Lower lobe of right lung (tissue), 2 donors: ENCODE data around the gene FPR3. TPM values are rescaled to one million over a fixed set of nuclear protein-coding genes. Genes with fewer than 3 reads are reported as not detected.
"Not testable (repeated sequence)": the region's sequence is repeated elsewhere in the genome, so short reads cannot be mapped to it uniquely, and the experiment has no call there.

ENCODE experiments used
- ATAC-seq, 2 donors: fragments of 200-7000 bp; cut with Tn5 transposase; one replicate each; pipeline ENCODE4 v1.9.1; 2020 to 2022; ENCODE audit warnings: mild to moderate bottlenecking in 2 of 2, moderate library complexity in 2 of 2
- DNase-seq: peaks from one replicate; pipeline ENCODE4 v3.0.0-alpha.2; 2020
- H3K27ac ChIP-seq: fragments of 200-600 bp; one replicate; pipeline ENCODE4 v1.8.0; 2022
- H3K27me3 ChIP-seq: fragments of 200-600 bp; one replicate; pipeline ENCODE4 v1.8.0; 2022; ENCODE audit warnings: low read depth
- H3K36me3 ChIP-seq: fragments of 200-600 bp; one replicate; pipeline ENCODE4 v1.8.0; 2022; ENCODE audit warnings: mild to moderate bottlenecking
- H3K4me1 ChIP-seq: fragments of 200-600 bp; one replicate; pipeline ENCODE4 v1.8.0; 2022
- H3K4me3 ChIP-seq: fragments of 200-600 bp; one replicate; pipeline ENCODE4 v1.8.0; 2022; ENCODE audit warnings: mild to moderate bottlenecking
- H3K9me3 ChIP-seq: fragments of 200-600 bp; one replicate; pipeline ENCODE4 v1.8.0; 2022
- CTCF ChIP-seq: fragments of 200-600 bp; IDR thresholded peaks from one replicate; pipeline ENCODE4 v1.8.0; 2022; ENCODE audit warnings: antibody characterized with exemption, mild to moderate bottlenecking
- intact Hi-C: fragments of 100-400 bp; cut with DNase I; formaldehyde crosslinking; loops from one replicate; pipeline ENCODE4 v1.11.0; 2022
- total RNA-seq: library from RNA; stranded (reverse); fragmentation: NEBNext Ultra II Directional; extraction: Animal tissue kit (Norgen Biotek cat#: 25700); gene quantifications from one replicate; pipeline ENCODE4 v1.2.1, GENCODE V29; 2021
- donor health status: DM: no; HTN: yes; CAD: no; lungs with severe emphysema.

Gene FPR3
- total RNA-seq, 1 donor from 2014 or later = 62.3 TPM

GRCh38 chr19:51803967-51804366 lies 9.0 kb downstream of the FPR3 start:
- no peak for TF ChIP-seq CTCF
- H3K27me3 ChIP-seq = no peaks in the 10 kb centered on the region
- ATAC-seq (peak in 1 of 2 donors; percentile 24), DNase-seq (no peak)
- peak overlapping the region; percentile 60 for H3K27ac ChIP-seq
- no peaks in the 10 kb centered on the region for H3K9me3 ChIP-seq
- H3K4me3 ChIP-seq = no peak overlapping the region
- intact Hi-C loops = no loop called here
- H3K36me3 ChIP-seq = no peaks in the 10 kb centered on the region
- peaks cover 46% of the 10 kb centered on the region for H3K4me1 ChIP-seq

GRCh38 chr19:51804789-51805188 lies 9.8 kb downstream of the FPR3 start:
- Histone ChIP-seq H3K4me1 (peaks cover 48% of the 10 kb centered on the region), H3K27ac (peak overlapping the region; percentile 40)
- H3K9me3 ChIP-seq, H3K36me3 ChIP-seq, H3K27me3 ChIP-seq, H3K4me3 ChIP-seq, intact Hi-C loops, ATAC-seq, DNase-seq: not testable (repeated sequence)

- H3K36me3 ChIP-seq, DNase-seq, intact Hi-C loops, H3K9me3 ChIP-seq, ATAC-seq, H3K27me3 ChIP-seq, H3K4me3 ChIP-seq: not testable (repeated sequence)
- Histone ChIP-seq H3K4me1 (peaks cover 48% of the 10 kb centered on the region), H3K27ac (peak overlapping the region; percentile 40)
Observed at GRCh38 chr19:51805396-51805795, 10.4 kb downstream of the FPR3 start.

DNA sequence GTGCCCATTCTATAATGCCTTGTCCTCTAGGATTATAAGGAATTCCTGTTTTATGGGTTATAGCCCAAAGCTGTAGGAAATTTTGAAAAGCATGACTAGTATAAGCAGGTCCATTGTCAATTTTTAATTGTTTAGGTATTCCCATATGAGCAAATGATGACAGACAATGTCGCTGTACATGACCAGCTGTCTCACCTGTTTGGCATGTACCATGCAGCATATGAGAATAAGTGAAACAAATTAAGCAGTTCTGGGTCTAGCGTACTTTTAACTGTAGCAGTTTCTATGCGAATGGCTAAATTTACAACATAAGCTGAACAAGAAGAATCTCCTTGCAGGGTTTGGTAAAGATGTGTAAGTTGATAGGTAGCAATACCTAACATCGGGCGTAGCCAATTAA lies 11.6 kb downstream of the FPR3 start:
- H3K4me3 ChIP-seq, intact Hi-C loops, H3K27ac ChIP-seq, H3K9me3 ChIP-seq, H3K36me3 ChIP-seq, DNase-seq, ATAC-seq, H3K27me3 ChIP-seq: not testable (repeated sequence)
- peaks cover 47% of the 10 kb centered on the region for H3K4me1 ChIP-seq

- H3K36me3 ChIP-seq = no peaks in the 10 kb centered on the region
- peaks cover 45% of the 10 kb centered on the region for H3K4me1 ChIP-seq
- DNase-seq (peak; percentile 62), ATAC-seq (peak; percentile 17 to 42)
- H3K27ac ChIP-seq = no peak overlapping the region
- no peak overlapping the region for H3K4me3 ChIP-seq
- intact Hi-C loops = no loop called here
- no peaks in the 10 kb centered on the region for H3K27me3 ChIP-seq
- no peaks in the 10 kb centered on the region for H3K9me3 ChIP-seq
- TF ChIP-seq CTCF = no peak
Observed at GRCh38 chr19:51807111-51807701, 12.2 kb downstream of the FPR3 start.

- TF ChIP-seq CTCF = no peak
- intact Hi-C loops = no loop called here
- H3K4me3 ChIP-seq = no peak overlapping the region
- H3K4me1 ChIP-seq = peaks cover 43% of the 10 kb centered on the region
- no peaks in the 10 kb centered on the region for H3K9me3 ChIP-seq
- H3K27ac ChIP-seq = no peak overlapping the region
- DNase-seq (no peak), ATAC-seq (no peak)
- no peaks in the 10 kb centered on the region for H3K36me3 ChIP-seq
- no peaks in the 10 kb centered on the region for H3K27me3 ChIP-seq
Observed at GRCh38 chr19:51807925-51808324, 13.0 kb downstream of the FPR3 start.

- no peak overlapping the region for H3K4me3 ChIP-seq
- no peaks in the 10 kb centered on the region for H3K9me3 ChIP-seq
- intact Hi-C loops = no loop called here
- DNase-seq (no peak), ATAC-seq (no peak)
- H3K36me3 ChIP-seq = no peaks in the 10 kb centered on the region
- H3K4me1 ChIP-seq = peaks cover 43% of the 10 kb centered on the region
- no peak for TF ChIP-seq CTCF
- no peaks in the 10 kb centered on the region for H3K27me3 ChIP-seq
- no peak overlapping the region for H3K27ac ChIP-seq
Observed at GRCh38 chr19:51808333-51808986, 13.5 kb downstream of the FPR3 start.
